IPS-15b (cell line): ENCODE measurements around the gene FUBP1.
"Not testable (repeated sequence)": the region's sequence is repeated elsewhere in the genome, so short reads cannot be mapped to it uniquely, and the experiment has no call there.

Experiments used
- H3K27me3 ChIP-seq: one replicate; pipeline ENCODE4 v1.6.1; 2013; ENCODE audit warnings: low read length; ENCODE audit not compliant: control insufficient read depth, insufficient read depth
- H3K36me3 ChIP-seq: one replicate; pipeline ENCODE4 v1.6.1; 2013; ENCODE audit warnings: low read length; ENCODE audit not compliant: control insufficient read depth, insufficient read depth
- H3K4me1 ChIP-seq: one replicate; pipeline ENCODE4 v1.6.1; 2013; ENCODE audit warnings: mild to moderate bottlenecking, low read length; ENCODE audit not compliant: control insufficient read depth, insufficient read depth
- H3K4me3 ChIP-seq: one replicate; pipeline ENCODE4 v1.5.1; 2013; ENCODE audit warnings: low read depth, low read length
- H3K9ac ChIP-seq: one replicate; pipeline ENCODE4 v1.6.1; 2013; ENCODE audit warnings: low read depth, mild to moderate bottlenecking, low read length
- H3K9me3 ChIP-seq: one replicate; pipeline ENCODE4 v1.6.1; 2013; ENCODE audit warnings: mild to moderate bottlenecking, low read length; ENCODE audit not compliant: control insufficient read depth, insufficient read depth

The FUBP1 gene

GRCh38 chr1:77984629-77985028, 5.8 kb upstream of the FUBP1 start:
- Histone ChIP-seq H3K9me3 (no peaks in the 10 kb centered on the region), H3K4me3 (no peak overlapping the region), H3K9ac (no peak overlapping the region), H3K4me1 (peaks cover 13% of the 10 kb centered on the region), H3K36me3 (no peaks in the 10 kb centered on the region), H3K27me3 (no peaks in the 10 kb centered on the region)

DNA sequence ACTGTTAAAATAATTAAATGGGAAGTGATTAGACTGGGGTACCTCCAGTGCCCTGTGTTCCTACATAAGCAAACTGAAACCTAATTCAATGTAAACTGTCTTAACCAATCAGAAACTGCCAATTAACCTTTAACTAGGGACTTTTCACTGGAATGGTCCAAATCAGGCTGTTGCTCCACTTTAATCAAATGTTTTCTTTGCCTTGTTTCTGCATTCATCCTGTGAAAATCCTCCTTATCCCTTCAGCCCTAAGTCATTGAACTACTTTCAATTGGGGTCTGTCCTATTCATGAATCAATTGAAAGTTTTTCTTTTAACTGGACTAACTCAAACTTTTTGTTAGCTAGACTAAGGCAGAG, 5.1 kb upstream of the FUBP1 start:
- Histone ChIP-seq H3K36me3 (no peaks in the 10 kb centered on the region), H3K9ac (no peak overlapping the region), H3K4me3 (no peak overlapping the region), H3K4me1 (peaks cover 13% of the 10 kb centered on the region), H3K9me3 (no peaks in the 10 kb centered on the region), H3K27me3 (no peaks in the 10 kb centered on the region)

DNA sequence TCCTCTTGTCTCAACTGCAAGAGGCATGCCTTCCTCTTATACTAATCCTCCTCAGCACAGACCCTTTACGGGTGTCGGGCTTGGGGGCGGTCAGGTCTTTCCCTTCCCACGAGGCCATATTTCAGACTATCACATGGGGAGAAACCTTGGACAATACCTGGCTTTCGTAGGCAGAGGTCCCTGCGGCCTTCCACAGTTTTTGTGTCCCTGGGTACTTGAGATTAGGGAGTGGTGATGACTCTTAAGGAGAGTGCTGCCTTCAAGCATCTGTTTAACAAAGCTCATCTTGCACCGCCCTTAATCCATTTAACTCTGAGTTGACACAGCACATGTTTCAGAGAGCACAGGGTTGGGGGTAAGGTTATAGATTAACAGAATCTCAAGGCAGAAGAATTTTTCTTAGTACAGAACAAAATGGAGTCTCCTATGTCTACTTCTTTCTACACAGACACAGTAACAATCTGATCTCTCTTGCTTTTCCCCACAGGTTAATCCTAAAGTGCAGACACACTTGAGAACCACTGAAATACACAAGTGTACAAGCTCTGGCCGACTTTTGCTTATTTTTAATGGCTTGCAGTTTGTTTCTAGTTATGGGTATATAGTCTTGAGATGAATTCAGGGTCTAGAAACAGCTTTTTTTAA, 4.6 kb upstream of the FUBP1 start:
- not testable (repeated sequence) for H3K9me3 ChIP-seq, H3K4me3 ChIP-seq, H3K9ac ChIP-seq, H3K27me3 ChIP-seq, H3K36me3 ChIP-seq
- peaks cover 13% of the 10 kb centered on the region for H3K4me1 ChIP-seq

- Histone ChIP-seq H3K27me3 (no peaks in the 10 kb centered on the region), H3K4me1 (peaks cover 16% of the 10 kb centered on the region), H3K4me3 (peak overlapping the region; percentile 92), H3K36me3 (no peaks in the 10 kb centered on the region), H3K9ac (peak overlapping the region; percentile 99), H3K9me3 (no peaks in the 10 kb centered on the region)
Measured at GRCh38 chr1:77978293-77978968, 441 bp downstream of the FUBP1 start.

- Histone ChIP-seq H3K4me1 (peaks cover 16% of the 10 kb centered on the region), H3K4me3 (peak overlapping the region; percentile 92), H3K9me3 (no peaks in the 10 kb centered on the region), H3K27me3 (no peaks in the 10 kb centered on the region), H3K9ac (peak overlapping the region; percentile 99), H3K36me3 (no peaks in the 10 kb centered on the region)
Measured at GRCh38 chr1:77977989-77978292, 931 bp downstream of the FUBP1 start.

GRCh38 chr1:77976433-77977076, 2.3 kb downstream of the FUBP1 start:
- H3K4me1 ChIP-seq, result peaks cover 12% of the 10 kb centered on the region

DNA sequence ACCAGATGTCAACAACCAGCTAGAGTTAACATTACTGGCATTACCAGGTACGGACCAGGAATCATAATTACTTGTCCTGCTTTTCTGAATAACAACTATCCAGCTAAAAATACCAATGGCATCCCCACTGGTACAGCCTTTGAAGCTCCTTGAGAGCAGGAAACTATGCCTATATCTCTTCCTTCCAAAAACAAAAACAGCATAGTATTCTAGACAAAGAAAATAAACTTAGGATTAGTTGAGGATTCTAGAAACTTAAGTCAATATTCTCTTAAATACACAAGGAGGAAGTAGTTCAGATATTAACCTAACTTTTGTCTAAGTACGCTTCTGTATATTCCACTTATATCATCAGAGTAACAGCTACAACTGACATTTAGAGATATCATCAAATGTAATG, 3.0 kb downstream of the FUBP1 start:
- H3K4me1 ChIP-seq, result peaks cover 12% of the 10 kb centered on the region
- H3K27me3 ChIP-seq, result no peaks in the 10 kb centered on the region
- no peaks in the 10 kb centered on the region for H3K36me3 ChIP-seq
- no peak overlapping the region for H3K9ac ChIP-seq
- no peaks in the 10 kb centered on the region for H3K9me3 ChIP-seq
- H3K4me3 ChIP-seq, result peak overlapping the region; percentile 92

More at GRCh38 chr1:77976433-77977076, 2.3 kb downstream of the FUBP1 start:
- H3K9me3 ChIP-seq, result no peaks in the 10 kb centered on the region
- peak overlapping the region; percentile 27 for H3K9ac ChIP-seq
- H3K36me3 ChIP-seq, result no peaks in the 10 kb centered on the region
- H3K27me3 ChIP-seq, result no peaks in the 10 kb centered on the region
- peak overlapping the region; percentile 92 for H3K4me3 ChIP-seq

DNA sequence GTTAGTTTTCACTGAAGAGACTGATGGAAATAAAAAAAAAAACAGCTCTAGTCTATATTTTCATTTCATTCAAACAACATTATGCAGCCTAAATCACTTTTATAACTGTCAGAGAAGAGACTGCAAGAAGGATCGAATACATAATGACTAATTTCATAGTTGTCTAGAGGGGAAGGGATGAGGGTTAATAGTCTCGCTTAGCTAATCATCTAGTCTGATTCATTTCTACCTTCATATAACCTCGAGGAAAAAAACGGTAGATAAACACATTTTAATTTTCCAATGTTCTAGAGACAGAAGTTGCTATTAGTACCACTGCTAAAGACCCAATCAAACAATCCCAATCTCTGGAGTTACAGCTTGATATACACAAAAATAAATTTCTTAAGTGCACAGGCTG, 3.5 kb downstream of the FUBP1 start:
- Histone ChIP-seq H3K9ac (peak overlapping the region; percentile 26), H3K9me3 (no peaks in the 10 kb centered on the region), H3K4me3 (peak overlapping the region; percentile 5), H3K4me1 (peaks cover 8% of the 10 kb centered on the region), H3K27me3 (no peaks in the 10 kb centered on the region), H3K36me3 (no peaks in the 10 kb centered on the region)

- no peak overlapping the region for H3K4me3 ChIP-seq
- no peaks in the 10 kb centered on the region for H3K27me3 ChIP-seq
- H3K9me3 ChIP-seq, result no peaks in the 10 kb centered on the region
- no peak overlapping the region for H3K9ac ChIP-seq
- peaks cover 9% of the 10 kb centered on the region for H3K36me3 ChIP-seq
- H3K4me1 ChIP-seq, result peaks cover 7% of the 10 kb centered on the region
Measured at GRCh38 chr1:77972080-77972479, 6.8 kb downstream of the FUBP1 start.

DNA sequence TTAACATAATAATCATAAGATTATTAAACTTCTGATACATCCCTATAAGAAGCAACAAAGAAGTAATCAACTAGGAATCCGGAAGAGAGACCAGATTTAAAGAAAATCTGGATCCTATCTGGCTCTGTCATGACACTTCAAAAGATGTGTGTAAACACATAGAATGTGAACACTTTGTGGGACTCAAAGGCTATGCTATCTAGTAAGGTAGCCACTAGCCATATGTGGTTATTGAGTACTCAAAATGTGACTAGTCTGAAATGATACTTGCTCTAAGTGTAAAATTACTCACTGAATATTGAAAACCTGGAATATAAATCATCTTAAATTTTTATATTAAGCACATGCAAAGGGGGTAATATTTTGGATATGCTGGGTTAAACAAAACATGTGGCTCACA, 8.7 kb downstream of the FUBP1 start:
- Histone ChIP-seq H3K27me3 (no peaks in the 10 kb centered on the region), H3K9me3 (no peaks in the 10 kb centered on the region), H3K4me1 (peaks cover 7% of the 10 kb centered on the region), H3K4me3 (no peak overlapping the region), H3K36me3 (peaks cover 22% of the 10 kb centered on the region), H3K9ac (no peak overlapping the region)

DNA sequence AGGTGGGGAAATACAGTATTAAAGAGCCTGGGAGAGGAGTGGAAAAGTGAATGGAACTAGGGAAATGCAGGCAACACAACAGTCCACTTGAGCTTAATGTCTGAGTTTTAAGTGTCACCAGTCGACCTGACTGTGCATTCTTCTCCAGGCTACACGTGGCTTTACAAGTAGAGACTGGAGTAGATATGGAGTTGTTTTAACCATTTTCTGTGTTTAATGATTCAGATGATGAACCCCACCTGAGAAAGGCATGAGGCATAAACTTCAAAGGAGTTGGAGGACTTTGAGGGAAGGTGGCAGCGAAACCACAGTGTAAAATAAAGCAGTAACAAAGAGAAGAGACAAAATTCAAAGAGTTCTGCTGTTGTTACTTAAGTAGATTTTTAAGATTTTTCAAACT, 12.6 kb downstream of the FUBP1 start:
- Histone ChIP-seq H3K4me3 (no peak overlapping the region), H3K36me3 (peaks cover 38% of the 10 kb centered on the region), H3K9me3 (no peaks in the 10 kb centered on the region), H3K4me1 (no peaks in the 10 kb centered on the region), H3K9ac (no peak overlapping the region), H3K27me3 (no peaks in the 10 kb centered on the region)

DNA sequence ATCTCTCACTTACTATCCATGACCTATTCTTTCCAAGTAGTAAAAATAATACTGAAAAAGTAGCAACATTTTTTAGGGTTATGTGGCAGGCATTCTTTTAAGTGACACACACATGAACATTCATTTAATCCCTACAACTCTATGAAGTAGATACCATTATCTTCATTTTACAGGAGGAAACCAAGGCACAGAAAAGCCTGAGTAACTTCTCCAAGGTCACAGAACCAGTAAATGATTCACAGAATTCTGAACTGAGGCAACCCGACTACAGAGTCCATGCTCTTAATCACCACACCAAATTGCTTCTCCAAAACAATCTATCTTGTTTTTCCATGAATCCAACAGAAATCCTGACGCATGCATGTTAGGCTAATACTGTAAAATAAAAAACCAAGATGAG, 17.5 kb downstream of the FUBP1 start:
- H3K4me1 ChIP-seq, result no peaks in the 10 kb centered on the region
- no peaks in the 10 kb centered on the region for H3K27me3 ChIP-seq
- H3K9me3 ChIP-seq, result no peaks in the 10 kb centered on the region
- H3K36me3 ChIP-seq, result peaks cover 61% of the 10 kb centered on the region
- H3K9ac ChIP-seq, result no peak overlapping the region
- H3K4me3 ChIP-seq, result no peak overlapping the region
